22Rv1 (cell line): ENCODE data around the gene TCF4.

ENCODE experiments used
- CTCF ChIP-seq: fragments of 450-650 bp; IDR thresholded peaks from 2 replicates; pipeline ENCODE4 v1.5.1; 2017; ENCODE audit warnings: mild to moderate bottlenecking
- ZFX ChIP-seq: fragments of 450-650 bp; IDR thresholded peaks from 2 replicates; pipeline ENCODE4 v1.6.1; 2017; ENCODE audit warnings: antibody characterized with exemption, borderline replicate concordance

- TF ChIP-seq CTCF = no peak
- no peak for TF ChIP-seq ZFX
These were observed 74.8 kb downstream of the TCF4 start for GRCh38 chr18:55513161-55513560.
